GM12874 (cell line): ENCODE measurements around the gene CFAP299.

Experiments
- CTCF ChIP-seq: IDR thresholded peaks from 2 replicates; pipeline ENCODE4 v1.5.1; 2011; ENCODE audit warnings: low read depth, mild to moderate bottlenecking, control low read depth, low read length, moderate library complexity; ENCODE audit not compliant: insufficient read depth

The CFAP299 gene

GRCh38 chr4:80465736-80466135 lies 130.2 kb downstream of the CFAP299 start:
- no peak for TF ChIP-seq CTCF

DNA sequence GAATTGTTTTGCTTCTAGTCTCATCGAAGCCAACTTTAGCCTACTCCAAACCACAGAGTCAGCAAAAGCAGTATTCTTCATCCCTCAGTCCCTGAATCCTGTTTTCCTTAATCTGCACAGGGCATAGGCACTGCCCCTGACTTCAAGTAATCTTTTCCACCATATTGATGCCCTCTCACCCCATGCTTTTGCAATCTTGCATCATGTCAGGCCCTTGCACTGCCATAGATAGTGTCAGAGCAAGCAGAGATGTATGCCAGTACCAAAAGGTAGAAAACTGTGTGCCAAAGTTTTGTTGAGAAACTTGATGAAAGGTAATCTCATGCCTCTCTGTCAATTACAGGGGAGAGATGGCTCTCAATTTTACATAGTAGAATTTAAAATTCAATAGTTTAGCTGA lies 131.1 kb downstream of the CFAP299 start:
- TF ChIP-seq CTCF, result no peak

GRCh38 chr4:80471756-80472155 lies 136.2 kb downstream of the CFAP299 start:
- TF ChIP-seq CTCF, result no peak

- no peak for TF ChIP-seq CTCF
Measured at GRCh38 chr4:80475236-80475635, 139.7 kb downstream of the CFAP299 start.

GRCh38 chr4:80475798-80476197 lies 140.3 kb downstream of the CFAP299 start:
- no peak for TF ChIP-seq CTCF

DNA sequence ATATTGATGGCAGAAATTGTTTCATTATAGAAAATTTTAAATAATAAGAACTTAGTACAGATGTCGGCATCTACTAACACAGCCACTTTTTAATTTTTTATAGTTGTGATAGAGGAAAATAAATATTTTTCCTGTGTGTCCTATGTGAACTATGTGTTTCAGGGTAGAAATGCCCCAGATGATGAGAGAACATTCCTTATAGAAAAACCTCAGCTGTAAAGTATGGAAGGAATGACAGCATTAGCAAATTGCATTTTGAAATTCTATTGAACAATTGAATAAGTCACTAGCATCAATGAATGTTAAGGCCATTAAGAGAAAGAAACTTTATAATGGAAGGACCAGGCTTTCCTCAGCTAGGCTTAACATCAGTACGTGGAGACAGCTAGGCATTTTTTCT lies 149.2 kb downstream of the CFAP299 start:
- TF ChIP-seq CTCF, result no peak

DNA sequence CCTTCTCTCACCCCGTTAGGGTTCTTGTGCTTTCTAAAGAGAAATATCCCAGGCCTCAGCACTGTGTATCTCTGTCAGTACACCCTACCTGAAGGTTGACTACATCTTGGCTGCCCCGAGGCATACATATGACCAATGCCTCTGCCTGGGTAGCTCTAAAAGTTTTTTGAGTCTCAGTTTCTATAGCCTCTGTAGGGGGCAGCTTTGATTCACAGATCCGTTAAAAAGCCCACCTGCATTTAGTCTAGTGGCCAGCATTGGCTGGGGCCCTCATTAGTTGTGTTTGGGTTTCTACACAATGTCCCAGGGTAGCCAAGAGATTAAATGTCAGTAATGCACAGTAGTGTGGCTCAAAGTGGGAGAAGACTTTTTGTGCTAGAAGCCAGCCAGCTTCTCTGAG lies 151.1 kb downstream of the CFAP299 start:
- TF ChIP-seq CTCF, result no peak

DNA sequence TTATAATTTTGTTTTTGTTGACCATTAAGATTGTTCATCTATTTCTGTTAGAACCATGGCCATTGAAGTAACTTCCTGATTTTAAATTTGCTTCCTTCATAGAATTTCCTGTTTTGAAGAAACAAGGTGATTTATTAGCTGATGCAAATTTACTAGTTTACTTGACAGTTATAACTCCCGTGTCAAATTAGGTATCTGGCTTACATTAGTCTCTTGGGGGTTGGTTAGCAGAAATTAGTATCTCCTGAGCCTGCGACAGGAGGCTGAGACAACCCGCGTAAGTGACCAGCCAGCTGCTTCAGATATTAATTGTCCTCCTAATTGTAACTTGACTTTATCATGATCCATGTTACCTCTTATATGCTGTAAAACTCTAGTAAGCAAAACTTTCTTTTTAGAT lies 154.3 kb downstream of the CFAP299 start:
- no peak for TF ChIP-seq CTCF
